ENCODE results near the gene RGS3. TPM values are rescaled to one million over a fixed set of nuclear protein-coding genes. Genes with fewer than 3 reads are reported as not detected.

Gene RGS3
- total and polyA plus RNA-seq, 4 donors, result 33.5 to 54.9 (median 40.9) TPM

DNA sequence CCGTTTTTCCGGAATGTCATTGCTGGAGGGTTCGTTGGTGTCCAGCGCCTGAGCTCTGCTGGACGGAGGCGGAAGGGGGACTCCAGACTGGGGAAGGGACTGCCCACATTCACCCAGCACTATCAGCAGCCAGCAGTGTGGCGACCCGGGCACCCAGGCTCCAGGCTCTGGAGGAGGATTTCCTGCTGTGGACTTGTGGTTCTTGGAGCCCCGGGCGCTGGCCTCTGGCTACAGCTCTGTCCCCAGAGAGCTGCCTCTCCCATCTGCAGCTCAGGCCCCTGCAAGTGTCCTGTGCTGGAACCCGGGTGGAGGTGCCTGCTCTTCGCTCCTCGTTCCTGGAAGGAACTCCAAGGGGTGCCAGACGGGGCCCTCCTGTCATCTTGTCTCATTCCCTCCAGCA is 152.6 kb downstream of the RGS3 start:
- WGBS (ENCODE audit: insufficient coverage), result 76% methylated on average over 9 of the region's 14 CpGs
- Histone ChIP-seq H3K4me1 (ENCODE audit: control insufficient read depth, insufficient read depth, low read length) (peaks cover 35% of the 10 kb centered on the region), H3K36me3 (ENCODE audit: control insufficient read depth, insufficient read depth, low read length) (no peaks in the 10 kb centered on the region), H3K27ac (ENCODE audit: low read depth, low read length) (peak overlapping the region; percentile 6), H3K27me3 (ENCODE audit: control insufficient read depth, insufficient read depth, low read length) (no peaks in the 10 kb centered on the region), H3K9me3 (ENCODE audit: control insufficient read depth, insufficient read depth, low read length) (no peaks in the 10 kb centered on the region), H3K4me3 (ENCODE audit: low read depth, low read length) (no peak overlapping the region)
- DNase-seq (ENCODE audit: low read depth in 4 of 6, low spot score in 6 of 6), result no peak

DNA sequence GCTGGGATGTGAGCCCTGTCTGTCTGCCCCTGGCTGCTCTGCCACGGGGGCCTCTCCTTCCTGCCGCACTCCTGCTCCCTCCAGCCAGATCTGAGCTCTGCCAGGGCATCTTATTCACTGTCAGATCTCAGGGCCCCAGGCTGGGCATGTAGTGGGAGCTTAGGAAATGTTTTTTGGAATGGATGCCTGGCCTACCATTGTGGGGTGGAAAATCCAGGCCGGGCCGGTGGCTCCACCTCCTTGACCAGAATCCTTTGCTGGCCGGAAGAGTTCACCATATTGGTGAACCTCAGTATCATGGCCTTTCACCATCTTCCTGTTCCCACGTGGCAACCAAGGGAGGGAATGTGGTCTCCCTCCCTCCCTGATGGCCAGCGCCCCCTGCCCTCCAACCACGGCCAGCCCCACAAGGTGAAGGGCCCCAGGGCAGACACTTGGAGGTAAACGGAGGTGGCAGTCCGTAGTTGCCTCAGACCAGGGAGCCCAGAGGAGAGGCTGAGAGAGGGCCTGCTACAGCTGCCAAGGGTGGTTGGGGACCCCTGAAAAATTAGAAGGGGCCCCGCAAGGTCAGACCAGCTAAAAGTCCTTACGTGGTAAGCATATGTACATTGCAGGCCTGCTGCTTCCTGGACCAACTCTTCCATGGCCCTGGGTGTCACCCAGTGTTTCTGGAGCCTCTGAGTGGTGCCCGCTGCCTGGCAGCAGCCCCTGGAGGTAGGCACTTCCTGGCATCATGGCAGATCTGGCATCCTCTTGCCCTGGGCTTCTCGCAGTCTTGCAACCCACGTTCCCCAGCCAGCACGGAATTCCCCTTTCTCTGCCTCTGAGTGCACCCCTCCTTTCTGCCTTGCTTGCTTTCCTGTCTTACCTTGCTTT is 153.3 kb downstream of the RGS3 start:
- no peak overlapping the region for H3K4me3 ChIP-seq (ENCODE audit: low read depth, low read length)
- DNase-seq (ENCODE audit: low read depth in 4 of 6, low spot score in 6 of 6), result no peak
- H3K27ac ChIP-seq (ENCODE audit: low read depth, low read length), result no peak overlapping the region
- H3K4me1 ChIP-seq (ENCODE audit: control insufficient read depth, insufficient read depth, low read length), result peaks cover 42% of the 10 kb centered on the region
- H3K9me3 ChIP-seq (ENCODE audit: control insufficient read depth, insufficient read depth, low read length), result no peaks in the 10 kb centered on the region
- H3K36me3 ChIP-seq (ENCODE audit: control insufficient read depth, insufficient read depth, low read length), result no peaks in the 10 kb centered on the region
- 74% methylated on average over 16 of the region's 16 CpGs for WGBS (ENCODE audit: insufficient coverage)
- no peaks in the 10 kb centered on the region for H3K27me3 ChIP-seq (ENCODE audit: control insufficient read depth, insufficient read depth, low read length)

DNA sequence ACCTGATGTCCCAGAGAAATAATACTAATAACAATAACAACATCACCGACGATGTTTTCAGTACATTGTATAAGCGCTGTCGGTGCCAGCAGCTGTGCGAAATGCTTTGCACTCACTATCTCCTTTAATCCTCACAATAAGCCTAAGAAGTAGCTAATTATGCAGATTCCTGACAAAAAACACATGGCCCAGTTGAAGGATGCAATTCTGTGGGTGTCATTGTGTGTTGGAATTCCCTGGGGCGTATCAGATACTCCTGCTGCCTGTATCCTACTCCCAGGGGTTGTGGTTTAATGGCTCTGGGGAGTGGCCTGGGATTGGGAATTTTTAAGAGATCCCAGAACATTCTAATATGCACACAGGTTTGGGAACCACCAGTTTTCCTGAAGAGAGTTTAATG is 154.0 kb downstream of the RGS3 start:
- Histone ChIP-seq H3K27me3 (ENCODE audit: control insufficient read depth, insufficient read depth, low read length) (no peaks in the 10 kb centered on the region), H3K4me3 (ENCODE audit: low read depth, low read length) (no peak overlapping the region), H3K4me1 (ENCODE audit: control insufficient read depth, insufficient read depth, low read length) (peaks cover 42% of the 10 kb centered on the region), H3K36me3 (ENCODE audit: control insufficient read depth, insufficient read depth, low read length) (no peaks in the 10 kb centered on the region), H3K27ac (ENCODE audit: low read depth, low read length) (no peak overlapping the region), H3K9me3 (ENCODE audit: control insufficient read depth, insufficient read depth, low read length) (peaks cover 1% of the 10 kb centered on the region)
- no CpG with 5 or more reads among the region's 6 CpGs for WGBS (ENCODE audit: insufficient coverage)
- DNase-seq (ENCODE audit: low read depth in 4 of 6, low spot score in 6 of 6), result peak in 1 of 6 donors; percentile 38

DNA sequence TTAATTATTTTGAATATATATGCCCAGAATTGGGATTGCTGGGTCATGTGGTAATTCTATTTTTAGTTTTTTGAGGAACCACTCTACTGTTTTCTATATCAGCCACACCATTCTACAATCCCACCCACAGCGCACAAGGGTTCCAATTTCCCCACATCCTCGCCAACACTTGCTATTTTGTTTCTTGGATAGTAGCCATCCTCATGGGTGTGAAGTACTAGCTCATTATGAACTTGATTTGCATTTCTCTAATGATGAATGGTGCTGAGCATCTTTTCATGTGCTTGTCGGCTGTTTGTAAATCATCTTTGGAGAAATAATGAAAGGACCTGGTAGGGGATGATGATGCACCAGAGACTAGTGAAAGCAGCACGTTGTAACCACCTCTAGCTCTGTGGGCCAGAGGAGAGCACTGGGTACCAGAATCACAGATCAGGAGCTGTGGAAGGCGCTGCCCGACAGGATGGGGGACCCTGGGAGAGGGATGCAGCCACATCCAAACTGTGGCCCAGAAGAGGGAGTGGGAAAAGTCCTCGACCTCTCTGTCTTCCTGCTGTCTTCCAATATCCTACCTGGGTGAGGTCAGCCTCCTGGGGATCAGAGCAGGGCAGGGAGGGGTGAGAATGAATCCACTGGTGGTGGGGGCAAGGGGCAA is 155.4 kb downstream of the RGS3 start:
- peaks cover 3% of the 10 kb centered on the region for H3K27me3 ChIP-seq (ENCODE audit: control insufficient read depth, insufficient read depth, low read length)
- peak in 1 of 6 donors; percentile 84 for DNase-seq (ENCODE audit: low read depth in 4 of 6, low spot score in 6 of 6)
- H3K4me1 ChIP-seq (ENCODE audit: control insufficient read depth, insufficient read depth, low read length), result peaks cover 46% of the 10 kb centered on the region

DNA sequence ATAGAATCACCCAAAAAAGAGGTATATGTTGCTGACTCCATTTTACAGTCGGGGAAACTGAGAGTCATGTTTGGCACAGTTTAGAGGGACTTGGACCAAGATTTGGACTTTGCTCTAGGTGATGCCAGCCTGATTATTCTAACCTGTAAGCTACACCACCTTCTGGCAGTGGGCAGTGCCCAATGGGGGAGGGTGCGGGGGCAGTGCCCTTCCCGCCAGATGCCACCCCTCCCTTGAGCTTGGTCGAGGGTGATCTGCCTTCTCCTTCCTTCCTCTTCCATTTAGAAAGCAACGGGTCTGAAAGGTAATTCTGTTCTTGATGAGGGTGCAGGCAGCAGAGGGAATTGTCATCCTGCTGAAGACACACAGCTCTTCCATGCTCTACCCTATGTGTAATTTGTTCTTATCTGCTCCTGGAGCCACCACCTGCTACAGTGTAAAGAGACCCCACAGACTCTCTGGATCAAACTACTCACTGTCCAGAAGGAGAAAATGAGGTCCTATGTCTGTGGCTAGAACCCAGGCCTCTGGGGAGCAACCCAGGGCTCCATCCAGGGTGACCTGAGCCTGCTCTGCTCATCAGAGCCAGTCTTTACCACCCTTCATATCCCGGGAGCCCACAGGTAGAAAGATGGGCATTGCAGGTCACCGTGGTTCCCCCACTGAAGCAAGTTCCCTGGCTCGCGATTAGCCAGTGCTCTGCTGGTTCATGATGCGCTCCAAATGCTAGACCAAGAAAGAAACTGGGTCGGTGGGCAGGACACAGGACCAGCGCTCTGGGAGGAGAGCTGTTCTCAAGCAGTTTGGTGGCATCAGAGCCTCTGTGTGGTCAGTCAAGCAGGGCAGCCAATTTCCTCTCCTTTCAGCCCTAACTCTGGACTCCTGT is 156.2 kb downstream of the RGS3 start:
- Histone ChIP-seq H3K27me3 (ENCODE audit: control insufficient read depth, insufficient read depth, low read length) (peaks cover 3% of the 10 kb centered on the region), H3K36me3 (ENCODE audit: control insufficient read depth, insufficient read depth, low read length) (no peaks in the 10 kb centered on the region), H3K9me3 (ENCODE audit: control insufficient read depth, insufficient read depth, low read length) (peaks cover 1% of the 10 kb centered on the region), H3K27ac (ENCODE audit: low read depth, low read length) (peak overlapping the region; percentile 82), H3K4me1 (ENCODE audit: control insufficient read depth, insufficient read depth, low read length) (peaks cover 45% of the 10 kb centered on the region), H3K4me3 (ENCODE audit: low read depth, low read length) (no peak overlapping the region)
- WGBS (ENCODE audit: insufficient coverage), result 76% methylated on average over 8 of the region's 12 CpGs
- DNase-seq (ENCODE audit: low read depth in 4 of 6, low spot score in 6 of 6), result no peak

More for the DNA sequence above, 155.4 kb downstream of the RGS3 start:
- H3K9me3 ChIP-seq (ENCODE audit: control insufficient read depth, insufficient read depth, low read length), result peaks cover 1% of the 10 kb centered on the region
- H3K27ac ChIP-seq (ENCODE audit: low read depth, low read length), result no peak overlapping the region
- no peaks in the 10 kb centered on the region for H3K36me3 ChIP-seq (ENCODE audit: control insufficient read depth, insufficient read depth, low read length)
- H3K4me3 ChIP-seq (ENCODE audit: low read depth, low read length), result no peak overlapping the region
- WGBS (ENCODE audit: insufficient coverage), result 65% methylated on average over 4 of the region's 7 CpGs

DNA sequence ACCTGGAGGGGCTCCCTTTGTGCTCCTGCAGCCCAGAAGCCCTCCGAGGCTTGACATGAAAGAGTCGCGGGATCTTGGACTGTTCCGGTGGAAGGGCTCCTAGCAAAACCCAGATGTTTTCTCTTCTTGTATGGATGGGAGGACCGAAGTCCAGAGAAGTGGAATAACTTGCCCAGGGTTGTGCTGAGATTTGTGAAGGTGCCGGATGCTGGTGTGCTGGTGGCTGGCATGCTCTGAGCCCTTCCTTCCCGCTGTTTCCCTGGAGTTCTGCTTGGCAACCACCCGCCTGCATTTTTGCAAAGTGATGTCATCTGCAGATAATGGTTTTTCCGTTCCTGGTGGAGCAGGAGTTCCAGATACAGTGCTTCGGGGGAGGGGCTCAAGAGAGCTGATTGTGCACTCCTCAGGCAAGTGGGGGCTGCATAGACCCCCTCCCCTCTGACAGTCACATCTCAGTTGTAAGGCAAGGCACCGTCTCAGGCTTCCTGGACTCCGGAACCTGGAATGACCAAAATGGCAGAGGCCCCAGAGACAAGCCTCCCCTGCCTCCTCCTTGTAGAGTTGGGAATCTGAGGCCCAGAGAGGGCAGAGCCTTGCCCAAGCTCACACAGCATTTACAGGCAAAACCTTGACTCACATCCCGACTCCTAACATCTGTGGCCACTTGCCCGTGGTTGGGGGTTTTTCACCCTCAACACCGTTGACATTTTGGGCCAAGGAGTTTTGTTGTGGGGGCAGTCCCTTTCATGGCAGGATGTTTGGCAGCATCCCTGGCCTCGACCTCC is 157.0 kb downstream of the RGS3 start:
- WGBS (ENCODE audit: insufficient coverage), result 19% methylated on average over 8 of the region's 16 CpGs
- H3K4me1 ChIP-seq (ENCODE audit: control insufficient read depth, insufficient read depth, low read length), result peaks cover 40% of the 10 kb centered on the region
- no peak overlapping the region for H3K4me3 ChIP-seq (ENCODE audit: low read depth, low read length)

DNA sequence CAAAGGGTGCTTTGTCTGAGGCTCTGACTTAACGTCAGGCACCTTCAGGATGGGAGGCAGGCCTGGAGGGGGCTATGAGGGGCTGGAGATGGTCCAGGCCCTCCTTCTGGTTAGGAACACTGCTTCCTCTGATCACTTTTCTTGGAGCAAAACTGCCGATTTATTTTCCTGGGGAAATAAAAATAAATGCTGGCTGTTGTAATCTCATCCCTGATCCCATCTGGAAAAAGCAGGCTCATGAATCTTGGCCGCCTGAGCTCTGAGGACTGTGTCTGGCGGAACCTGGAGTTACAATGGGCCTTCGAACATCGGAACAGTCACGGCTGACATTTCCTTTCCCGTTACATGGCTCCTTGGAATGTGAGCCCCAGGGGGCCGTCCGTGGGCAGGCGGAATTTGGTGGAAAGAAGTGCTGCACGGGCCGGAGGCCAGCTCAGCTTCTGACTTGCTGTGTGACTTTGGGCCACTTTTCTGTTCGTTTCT is 157.8 kb downstream of the RGS3 start:
- no peak overlapping the region for H3K4me3 ChIP-seq (ENCODE audit: low read depth, low read length)
- H3K9me3 ChIP-seq (ENCODE audit: control insufficient read depth, insufficient read depth, low read length), result peaks cover 1% of the 10 kb centered on the region
- peak overlapping the region; percentile 82 for H3K27ac ChIP-seq (ENCODE audit: low read depth, low read length)
- peak in 2 of 6 donors; percentile 33 to 84 for DNase-seq (ENCODE audit: low read depth in 4 of 6, low spot score in 6 of 6)
- peaks cover 3% of the 10 kb centered on the region for H3K27me3 ChIP-seq (ENCODE audit: control insufficient read depth, insufficient read depth, low read length)
- H3K4me1 ChIP-seq (ENCODE audit: control insufficient read depth, insufficient read depth, low read length), result peaks cover 35% of the 10 kb centered on the region
- H3K36me3 ChIP-seq (ENCODE audit: control insufficient read depth, insufficient read depth, low read length), result no peaks in the 10 kb centered on the region
- WGBS (ENCODE audit: insufficient coverage), result 30% methylated on average over 14 of the region's 14 CpGs

More for the DNA sequence above, 157.0 kb downstream of the RGS3 start:
- H3K9me3 ChIP-seq (ENCODE audit: control insufficient read depth, insufficient read depth, low read length), result peaks cover 1% of the 10 kb centered on the region
- H3K27ac ChIP-seq (ENCODE audit: low read depth, low read length), result peak overlapping the region; percentile 82
- DNase-seq (ENCODE audit: low read depth in 4 of 6, low spot score in 6 of 6), result peak in 3 of 6 donors; percentile 24 to 82 (median 81)
- H3K27me3 ChIP-seq (ENCODE audit: control insufficient read depth, insufficient read depth, low read length), result peaks cover 3% of the 10 kb centered on the region
- H3K36me3 ChIP-seq (ENCODE audit: control insufficient read depth, insufficient read depth, low read length), result no peaks in the 10 kb centered on the region

DNA sequence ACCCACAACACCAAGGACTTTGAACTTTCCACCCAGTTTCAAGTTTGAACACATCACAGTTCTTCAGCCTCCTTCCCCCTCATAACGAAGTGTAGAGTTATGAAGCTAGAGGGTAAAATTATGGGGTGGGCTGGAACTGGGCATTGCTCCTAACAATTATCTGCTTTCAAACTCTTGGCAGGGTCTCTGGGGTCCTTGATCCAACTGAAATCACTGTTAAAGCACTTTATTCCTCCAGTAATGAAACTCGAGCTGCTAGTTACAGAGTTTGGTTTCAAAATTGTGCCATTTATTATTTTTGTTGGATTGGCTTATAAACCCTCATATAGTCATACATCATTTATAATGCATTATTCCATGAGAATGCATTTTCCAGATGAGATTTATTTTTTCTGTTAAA is 158.5 kb downstream of the RGS3 start:
- Histone ChIP-seq H3K4me1 (ENCODE audit: control insufficient read depth, insufficient read depth, low read length) (peaks cover 31% of the 10 kb centered on the region), H3K27ac (ENCODE audit: low read depth, low read length) (peak overlapping the region; percentile 82), H3K9me3 (ENCODE audit: control insufficient read depth, insufficient read depth, low read length) (peaks cover 1% of the 10 kb centered on the region), H3K4me3 (ENCODE audit: low read depth, low read length) (no peak overlapping the region), H3K36me3 (ENCODE audit: control insufficient read depth, insufficient read depth, low read length) (no peaks in the 10 kb centered on the region), H3K27me3 (ENCODE audit: control insufficient read depth, insufficient read depth, low read length) (peaks cover 3% of the 10 kb centered on the region)
- no CpG with 5 or more reads among the region's 2 CpGs for whole genome bisulfite sequencing (ENCODE audit: insufficient coverage)
- DNase-seq (ENCODE audit: low read depth in 4 of 6, low spot score in 6 of 6), result peak in 1 of 6 donors; percentile 15
